HCT116 (cell line): ENCODE measurements around the gene KLF3. TPM values are rescaled to one million over a fixed set of nuclear protein-coding genes. Genes with fewer than 3 reads are reported as not detected.

ENCODE experiments used
- ATAC-seq: fragments of 200-7000 bp; cut with Tn5 transposase; 2 replicates; pipeline ENCODE4 v1.9.1; 2020; ENCODE audit warnings: mild to moderate bottlenecking, moderate library complexity
- Bru-seq: library from RNA; stranded (reverse); fragments of 400-500 nt; gene quantifications from one replicate; lab custom pipeline; 2021; lab: Mats Ljungman, UMichigan
- BruChase-seq, 2 experiments: library from RNA; stranded (reverse); fragments of 400-500 nt; gene quantifications; one replicate each; lab custom pipeline; 2021; lab: Mats Ljungman, UMichigan
- BruUV-seq: library from RNA; stranded (reverse); fragments of 400-500 nt; replicated peaks from 2 replicates; lab custom pipeline; 2021; lab: Mats Ljungman, UMichigan
- CTCF ChIA-PET: fragments of 300-600 bp; sonication (Branson Sonifier 250); formaldehyde crosslinking; loops from one replicate; lab custom pipeline; 2021; ENCODE audit warnings: antibody characterized with exemption; lab: Charles Lee
- POLR2A ChIA-PET: fragments of 300-600, 350-600 bp; sonication (Branson Sonifier 250); formaldehyde crosslinking; loops from one replicate; lab custom pipeline; 2021; ENCODE audit warnings: antibody characterized with exemption; lab: Charles Lee
- RAD21 ChIA-PET, 2 experiments: fragments of 300-600 bp; sonication (Branson Sonifier 250); formaldehyde crosslinking; loops; one replicate each; lab custom pipeline; 2023; ENCODE audit warnings: low total read pairs in 2 of 2; ENCODE audit not compliant: uncharacterized antibody in 2 of 2, unreplicated experiment in 2 of 2, low non-redundant PET in 1 of 2; lab: Charles Lee
- DNase-seq: peaks from one replicate; pipeline ENCODE4 v3.0.0-alpha.2; 2010; ENCODE audit warnings: low read depth, low spot score
- H2AFZ ChIP-seq: fragments of 200-600 bp; shearing (Covaris generic), sonication (generic); 2 replicates; pipeline ENCODE4 v1.6.1; 2017; ENCODE audit warnings: low read depth, mixed run types, mixed read lengths, antibody characterized with exemption, low read length; ENCODE audit not compliant: poor library complexity, severe bottlenecking
- H3K27ac ChIP-seq: 2 replicates; pipeline ENCODE4 v1.5.1; 2012; ENCODE audit warnings: low read depth, low read length
- H3K27me3 ChIP-seq: fragments of 200-600 bp; sonication (generic); 2 replicates; pipeline ENCODE4 v1.6.1; 2016; ENCODE audit warnings: mixed run types, low read length, mixed read lengths; ENCODE audit not compliant: insufficient read depth
- H3K36me3 ChIP-seq, 2 experiments: fragments of 200-500 bp in 1 of 2; fragments of 200-600 bp in 1 of 2; sonication (Bioruptor generic) in 1 of 2; sonication (generic) in 1 of 2; 2 replicates each; pipeline versions ENCODE4 v1.5.1 to v1.6.1; 2014 to 2016; ENCODE audit warnings: low read length in 2 of 2, inconsistent platforms in 1 of 2, mixed read lengths in 1 of 2, mixed run types in 1 of 2; ENCODE audit not compliant: insufficient read depth in 2 of 2, control insufficient read depth in 1 of 2
- H3K4me1 ChIP-seq, 2 experiments: fragments of 200-600 bp in 1 of 2; sonication (generic) in 1 of 2; 2 replicates each; pipeline versions ENCODE4 v1.5.1 to v1.6.1; 2012 to 2017; ENCODE audit warnings: low read length in 2 of 2, inconsistent platforms in 1 of 2, mild to moderate bottlenecking in 1 of 2, mixed read lengths in 1 of 2, mixed run types in 1 of 2, moderate library complexity in 1 of 2; ENCODE audit not compliant: insufficient read depth in 2 of 2, control insufficient read depth in 1 of 2
- H3K4me2 ChIP-seq: fragments of 200-600 bp; sonication (generic); 2 replicates; pipeline ENCODE4 v1.6.1; 2017; ENCODE audit warnings: mixed run types, low read length, mixed read lengths
- H3K4me3 ChIP-seq, 2 experiments: fragments of 200-600 bp in 1 of 2; sonication (generic) in 1 of 2; replicated peaks in 1 of 2; 2 replicates each; pipeline ENCODE4 v1.5.1; 2011 to 2016; ENCODE audit warnings: low read length in 2 of 2, control low read depth in 1 of 2, low read depth in 1 of 2, mild to moderate bottlenecking in 1 of 2, mixed read lengths in 1 of 2, mixed run types in 1 of 2
- H3K79me2 ChIP-seq: fragments of 200-600 bp; sonication (generic); 2 replicates; pipeline ENCODE4 v1.6.1; 2017; ENCODE audit warnings: mild to moderate bottlenecking, mixed run types, low read length, moderate library complexity, mixed read lengths; ENCODE audit not compliant: insufficient read depth
- H3K9ac ChIP-seq: fragments of 200-600 bp; sonication (generic); 2 replicates; pipeline ENCODE4 v1.6.1; 2016; ENCODE audit warnings: low read length, mixed read lengths
- H3K9me2 ChIP-seq: fragments of 200-600 bp; sonication (generic), shearing (Covaris generic); 2 replicates; pipeline ENCODE4 v1.6.1; 2017; ENCODE audit warnings: mixed run types, mild to moderate bottlenecking, moderate library complexity; ENCODE audit not compliant: insufficient read depth
- H3K9me3 ChIP-seq, 2 experiments: fragments of 200-500 bp in 1 of 2; fragments of 200-600 bp in 1 of 2; sonication (Bioruptor generic) in 1 of 2; sonication (generic) in 1 of 2; 2 replicates each; pipeline ENCODE4 v1.6.1; 2014 to 2017; ENCODE audit warnings: low read length in 2 of 2, mixed read lengths in 2 of 2, inconsistent platforms in 1 of 2, low read depth in 1 of 2, mild to moderate bottlenecking in 1 of 2, mixed run types in 1 of 2, moderate library complexity in 1 of 2; ENCODE audit not compliant: control insufficient read depth in 1 of 2, insufficient read depth in 1 of 2
- H4K20me1 ChIP-seq: fragments of 200-600 bp; sonication (generic), shearing (Covaris generic); 2 replicates; pipeline ENCODE4 v1.6.1; 2017; ENCODE audit warnings: mixed run types, mild to moderate bottlenecking, moderate library complexity; ENCODE audit not compliant: insufficient read depth
- CBX3 ChIP-seq: IDR thresholded peaks from 2 replicates; pipeline ENCODE4 v1.6.1; 2012; ENCODE audit warnings: low read depth
- CEBPB ChIP-seq: IDR thresholded peaks from 2 replicates; pipeline ENCODE4 v1.6.1; 2012; ENCODE audit warnings: low read depth
- EZH2 ChIP-seq: fragments of 200-600 bp; sonication (generic); IDR thresholded peaks from 2 replicates; pipeline ENCODE4 v1.6.1; 2017; ENCODE audit warnings: antibody characterized with exemption, mixed run types
- FOSL1 ChIP-seq: IDR thresholded peaks from 2 replicates; pipeline ENCODE4 v1.6.1; 2012; ENCODE audit warnings: low read depth
- POLR2A ChIP-seq: IDR thresholded peaks from 2 replicates; pipeline ENCODE4 v1.7.0; 2011; ENCODE audit warnings: borderline replicate concordance; ENCODE audit not compliant: insufficient read depth, insufficient read length; ENCODE audit errors: extremely low read depth
- POLR2AphosphoS5 ChIP-seq: IDR thresholded peaks from 2 replicates; pipeline ENCODE4 v1.6.1; 2011; ENCODE audit warnings: mild to moderate bottlenecking, low read depth, low read length, moderate library complexity
- SP1 ChIP-seq: IDR thresholded peaks from 2 replicates; pipeline ENCODE4 v1.6.1; 2012; ENCODE audit warnings: low read depth
- TCF7L2 ChIP-seq: IDR thresholded peaks from 2 replicates; pipeline ENCODE4 v1.7.0; 2011; ENCODE audit warnings: borderline replicate concordance, inconsistent platforms; ENCODE audit not compliant: insufficient read depth, insufficient read length; ENCODE audit errors: extremely low read depth
- YY1 ChIP-seq: IDR thresholded peaks from 2 replicates; pipeline ENCODE4 v1.6.1; 2011; ENCODE audit warnings: low read length, low read depth, moderate library complexity, mild to moderate bottlenecking; ENCODE audit not compliant: insufficient replicate concordance; ENCODE audit errors: extremely low read depth
- ZBTB33 ChIP-seq: IDR thresholded peaks from 2 replicates; pipeline ENCODE4 v1.6.1; 2011; ENCODE audit warnings: mild to moderate bottlenecking, low read length, moderate library complexity; ENCODE audit not compliant: insufficient replicate concordance; ENCODE audit errors: extremely low read depth
- ZFX ChIP-seq: fragments of 450-650 bp; IDR thresholded peaks from 2 replicates; pipeline ENCODE4 v1.6.1; 2017
- ZNF274 ChIP-seq: fragments of 200-500 bp; sonication (Bioruptor generic); IDR thresholded peaks from 2 replicates; pipeline ENCODE4 v1.6.1; 2014; ENCODE audit warnings: mild to moderate bottlenecking, low read depth, low read length, inconsistent platforms
- intact Hi-C: fragments of 100-400 bp; cut with micrococcal nuclease; formaldehyde crosslinking; loops from 2 replicates; pipeline ENCODE4 v1.10.0; 2022
- long read RNA-seq: library from polyadenylated mRNA; unstranded; transcript quantifications from one replicate; pipeline ENCODE4 v2.0.0, GENCODE V29; 2021; ENCODE audit not compliant: unreplicated experiment
- polyA plus RNA-seq: library from polyadenylated mRNA; unstranded; fragments of >200 nt; gene quantifications from 2 replicates; pipeline ENCODE4 v1.2.1, GENCODE V29; 2012; ENCODE audit warnings: missing spikeins
- total RNA-seq: library from RNA; stranded (reverse); gene quantifications from one replicate; pipeline ENCODE4 v1.2.1, GENCODE V29; 2021; ENCODE audit not compliant: unreplicated experiment

The KLF3 gene
- 44.2 TPM for total RNA-seq
- 17.5 and 17.8 TPM in 2 replicates for polyA plus RNA-seq
- percentile 96 among the genes with signal in this experiment for Bru-seq, nascent RNA
- percentile 79 among the genes with signal in this experiment for BruChase-seq, experiment 1, labeled RNA remaining after a 6-hour chase
- percentile 92 among the genes with signal in this experiment for BruChase-seq, experiment 2, labeled RNA remaining after a 2-hour chase
- long read RNA-seq, full-length matches to known transcripts, result 35 of 89 reads
- long read RNA-seq, partial matches to known transcripts, result 46 of 89 reads
- long read RNA-seq, other reads (novel, unspliced or antisense), result 8 of 89 reads

GRCh38 chr4:38663801-38664705 lies at the start of gene KLF3:
TSS of gene KLF3 (plus strand) at chr4:38664199. CDS start at chr4:38680626, 16,427 bp downstream.
- no TSS peak for BruUV-seq
- intact Hi-C loops, result no loop called here
- peaks cover 29 to 45% of the 10 kb centered on the region in 2 experiments for H3K4me1 ChIP-seq
- H3K4me2 ChIP-seq, result peak within 1 kb of the TSS; percentile 82
- ATAC-seq, result peak; percentile 80
- no peak within 1 kb of the TSS for H2AFZ ChIP-seq
- no peaks in the 10 kb centered on the region for H3K36me3 ChIP-seq
- peak within 1 kb of the TSS; percentile 90 for H3K27ac ChIP-seq
- CTCF ChIA-PET, result interaction anchor here (2.1 kb wide), 1 partner anchor 11 kb away, joined by 10 read pairs; no protein-coding TSS in a partner anchor
- H3K9me2 ChIP-seq, result no peaks in the 10 kb centered on the region
- peaks cover 48% of the 10 kb centered on the region for H3K79me2 ChIP-seq
- peak; percentile 52 for DNase-seq
- TF ChIP-seq YY1 (peak; percentile 3), SP1 (no peak), FOSL1 (no peak), ZFX (peak; percentile 17; the same call in 1 of the 2 replicates), POLR2AphosphoS5 (peak; percentile 88), TCF7L2 (no peak)
- RAD21 ChIA-PET, result no interaction called here
- H3K9ac ChIP-seq, result peak within 1 kb of the TSS; percentile 94
- POLR2A ChIA-PET, result interaction anchor here (1.2 kb wide), 2 partner anchors 10 to 342 kb away, joined by 3 read pairs; no protein-coding TSS in a partner anchor
- no peaks in the 10 kb centered on the region for H3K9me3 ChIP-seq
- no peaks in the 10 kb centered on the region for H3K27me3 ChIP-seq
- H3K4me3 ChIP-seq, result peak within 1 kb of the TSS; percentile 68 to 80
- H4K20me1 ChIP-seq, result no peaks in the 10 kb centered on the region

- H2AFZ ChIP-seq, result no peak overlapping the region
- H3K27me3 ChIP-seq, result no peaks in the 10 kb centered on the region
- ATAC-seq (no peak), DNase-seq (no peak)
- H3K4me1 ChIP-seq, result peaks cover 3 to 5% of the 10 kb centered on the region in 2 experiments; a peak in 2 of 4 replicates
- H3K4me2 ChIP-seq, result no peak overlapping the region
- no peak overlapping the region for H3K27ac ChIP-seq
- no peaks in the 10 kb centered on the region for H3K9me3 ChIP-seq
- ChIA-PET RAD21 (no interaction called here), POLR2A (no interaction called here), CTCF (no interaction called here)
- H3K36me3 ChIP-seq, result no peaks in the 10 kb centered on the region
- intact Hi-C loops, result no loop called here
- H4K20me1 ChIP-seq, result no peaks in the 10 kb centered on the region
- no peak overlapping the region for H3K9ac ChIP-seq
- no peaks in the 10 kb centered on the region for H3K9me2 ChIP-seq
- no peak overlapping the region for H3K4me3 ChIP-seq
- no TSS peak for BruUV-seq
- no peaks in the 10 kb centered on the region for H3K79me2 ChIP-seq
- TF ChIP-seq POLR2A (no peak), CBX3 (no peak), EZH2 (no peak), CEBPB (no peak), ZBTB33 (no peak), ZNF274 (no peak), POLR2AphosphoS5 (no peak)
Observed at GRCh38 chr4:38614231-38614630, 49.8 kb upstream of the KLF3 start.
